NOMO-1 (cell line): ENCODE data around the gene NDFIP2.

Source experiments
- DNase-seq, 2 experiments: peaks; one replicate each; lab custom pipeline; 2025; ENCODE audit not compliant: unreplicated experiment in 2 of 2; lab: John Stamatoyannopoulos, UW

The NDFIP2 gene

GRCh38 chr13:79457948-79458347, 23.0 kb upstream of the NDFIP2 start:
- DNase-seq: no peak

DNA sequence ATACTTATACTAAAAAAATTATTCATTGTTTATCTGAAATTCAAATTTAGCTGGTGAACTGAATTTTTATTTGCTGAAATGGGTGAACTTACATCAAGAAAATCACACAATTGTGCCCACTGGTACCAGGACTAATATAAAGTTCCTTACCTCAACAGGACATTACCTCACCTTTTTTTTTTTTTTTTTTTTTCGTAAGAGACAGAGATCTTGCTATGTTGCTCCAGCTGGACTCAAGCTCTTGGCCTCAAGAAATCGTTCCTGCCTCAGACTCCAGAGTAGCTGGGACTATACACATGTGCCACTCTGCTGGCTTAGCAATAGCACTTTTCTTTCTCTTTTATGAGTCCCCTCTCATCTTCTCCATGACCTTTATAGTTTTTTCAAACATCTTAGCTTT, 22.5 kb upstream of the NDFIP2 start:
- DNase-seq: no peak

- no peak for DNase-seq
Measured at GRCh38 chr13:79459906-79460305, 21.0 kb upstream of the NDFIP2 start.

DNA sequence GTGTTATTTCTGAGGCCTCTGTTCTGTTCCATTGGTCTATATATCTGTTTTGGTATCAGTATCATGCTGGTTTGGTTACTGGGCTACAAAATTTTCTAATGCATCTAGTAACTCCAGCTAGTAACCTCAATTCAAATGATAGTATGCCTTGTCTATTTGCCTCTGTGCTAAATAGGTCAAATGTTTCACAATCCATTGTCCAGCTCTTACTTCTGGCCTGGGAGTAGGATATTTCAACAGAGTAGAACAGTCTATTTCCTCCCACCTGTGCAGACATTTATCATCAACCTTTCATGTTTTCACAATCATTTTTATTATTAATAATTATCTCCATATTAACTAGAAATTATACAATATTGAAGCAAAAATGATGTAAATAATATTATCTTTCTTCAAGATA, 18.1 kb upstream of the NDFIP2 start:
- no peak for DNase-seq

DNA sequence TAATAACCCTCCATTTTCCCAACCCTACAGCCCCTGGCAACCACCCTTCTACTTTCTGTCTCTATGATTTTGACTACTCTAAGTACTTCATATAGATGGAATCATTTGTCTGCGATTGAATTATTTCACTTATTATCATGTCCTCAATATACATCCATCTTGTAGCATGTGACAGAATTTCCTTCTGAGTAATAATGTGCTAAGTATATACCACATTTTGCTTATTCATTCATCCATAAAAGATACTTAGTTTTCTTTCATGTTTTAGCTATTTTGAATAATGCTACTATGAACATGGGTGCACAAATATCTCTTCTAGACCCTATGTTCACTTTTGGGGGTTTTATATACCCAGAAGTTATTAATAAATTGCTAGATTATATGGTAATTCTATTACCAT, 17.4 kb upstream of the NDFIP2 start:
- no peak for DNase-seq

GRCh38 chr13:79466872-79467271, 14.1 kb upstream of the NDFIP2 start:
- DNase-seq: no peak

DNA sequence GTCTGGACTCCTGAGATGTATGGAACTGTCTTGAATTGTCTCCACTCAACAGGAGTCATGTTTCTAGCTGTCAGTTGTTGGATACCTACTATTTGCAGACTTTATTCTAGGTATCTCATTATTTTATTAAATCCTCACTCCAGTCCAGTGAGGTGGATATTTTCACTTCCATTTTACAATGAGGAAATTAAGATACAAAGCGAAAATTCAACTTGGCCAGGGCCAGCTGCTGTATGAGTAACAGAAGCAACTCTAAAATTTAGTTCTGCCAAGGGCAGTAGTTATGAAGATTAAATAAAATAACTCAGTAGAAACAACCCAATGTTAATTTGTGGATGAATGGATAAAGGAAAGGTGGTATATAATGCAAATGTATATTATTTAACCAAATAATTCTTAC, 12.6 kb upstream of the NDFIP2 start:
- no peak for DNase-seq

DNA sequence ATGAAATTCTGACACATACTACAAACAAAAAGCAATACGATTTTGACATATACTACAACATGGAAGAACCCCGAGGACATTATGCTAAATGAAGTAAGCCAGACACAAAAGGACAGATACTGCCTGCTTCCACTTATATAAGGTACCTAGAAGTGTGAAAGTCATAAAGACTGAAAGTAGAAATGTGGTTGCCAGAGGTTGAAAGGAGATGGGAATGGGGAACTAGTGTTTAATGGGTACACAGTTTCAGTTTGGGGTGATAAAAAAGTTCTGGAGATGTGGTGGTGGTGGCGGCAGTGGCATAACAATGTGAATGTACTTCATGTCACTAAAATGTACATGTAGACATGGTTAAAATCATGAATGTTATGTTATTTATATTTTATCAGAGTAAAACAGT, 12.1 kb upstream of the NDFIP2 start:
- DNase-seq: peak in 1 of 2 experiments; percentile 3

DNA sequence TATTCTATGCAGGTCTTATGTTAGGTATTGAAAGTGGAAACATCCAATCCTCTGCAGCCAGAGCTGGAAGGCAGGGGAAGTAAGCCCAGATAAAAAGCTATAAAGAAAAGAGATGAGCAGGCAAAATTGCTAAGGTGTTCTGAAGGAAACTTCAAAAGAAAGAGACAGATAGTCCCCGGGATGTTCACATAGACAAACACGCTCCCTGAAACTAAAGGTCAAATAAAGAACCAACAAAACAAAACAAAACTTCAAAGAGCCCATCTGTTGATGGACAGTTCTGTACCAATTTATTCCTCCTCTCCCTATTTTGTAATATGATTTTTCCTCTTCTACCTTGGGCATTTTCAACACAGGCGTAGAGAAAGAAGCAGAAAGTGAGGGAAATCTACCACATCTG, 11.3 kb upstream of the NDFIP2 start:
- DNase-seq: no peak

- DNase-seq: no peak
Measured at GRCh38 chr13:79470666-79471065, 10.3 kb upstream of the NDFIP2 start.

DNA sequence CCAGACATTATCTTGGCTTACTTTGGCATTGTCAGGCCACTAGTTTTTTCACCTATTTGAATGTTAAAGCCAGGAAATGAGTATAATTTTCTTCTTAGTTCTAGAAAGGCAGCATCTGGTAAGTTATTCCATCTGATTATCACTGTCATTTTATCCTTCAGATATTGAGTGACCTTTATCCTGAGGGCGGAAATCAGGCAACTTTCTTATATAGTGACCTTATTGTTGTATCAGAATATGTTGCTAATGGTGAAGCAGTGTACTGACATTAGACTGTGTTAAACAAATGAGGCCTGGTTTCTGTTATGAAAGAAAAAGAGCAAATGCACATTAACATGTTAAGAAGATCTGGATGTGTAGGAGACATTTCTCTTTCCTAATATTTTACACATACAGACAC, 5.4 kb upstream of the NDFIP2 start:
- DNase-seq: no peak

DNA sequence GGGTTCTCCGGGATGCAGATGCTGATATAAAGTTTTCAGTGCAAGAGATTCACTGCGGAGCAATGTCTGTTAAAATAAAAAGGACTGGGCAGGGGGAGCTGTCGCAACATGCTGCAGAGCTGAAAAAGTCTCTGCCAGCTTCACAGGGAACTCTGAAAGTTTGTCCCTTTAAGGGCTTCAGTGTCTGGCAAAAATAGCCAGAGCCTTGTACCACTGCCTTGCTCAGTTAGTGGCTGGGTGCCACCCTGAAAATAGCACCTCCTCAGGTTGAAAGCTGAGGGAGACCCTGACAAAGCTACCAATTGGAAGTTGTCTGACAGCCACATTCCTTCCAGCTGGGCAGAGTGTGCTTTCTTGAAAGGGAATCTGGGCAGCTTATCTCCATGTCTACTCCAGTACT, 3.0 kb upstream of the NDFIP2 start:
- DNase-seq: no peak

DNA sequence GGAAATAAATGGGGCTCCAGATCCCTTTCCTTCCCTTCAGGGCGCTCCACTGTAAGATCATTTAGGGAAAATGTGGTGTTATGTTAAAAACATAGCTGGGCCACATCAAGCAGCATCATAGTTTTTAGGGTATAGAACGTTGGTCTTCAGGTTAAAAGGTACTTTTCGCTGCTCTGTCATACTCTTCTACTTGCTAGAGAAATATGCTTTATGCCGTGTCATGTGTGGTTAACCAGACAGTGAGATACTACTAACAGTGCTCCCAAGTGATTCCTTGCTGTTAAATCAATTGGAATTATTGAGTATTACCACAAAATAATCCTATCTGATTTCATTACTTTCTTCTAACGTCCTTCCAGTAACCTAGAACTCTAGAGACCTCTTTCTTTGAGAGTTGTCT, 1.1 kb upstream of the NDFIP2 start:
- DNase-seq: no peak

DNA sequence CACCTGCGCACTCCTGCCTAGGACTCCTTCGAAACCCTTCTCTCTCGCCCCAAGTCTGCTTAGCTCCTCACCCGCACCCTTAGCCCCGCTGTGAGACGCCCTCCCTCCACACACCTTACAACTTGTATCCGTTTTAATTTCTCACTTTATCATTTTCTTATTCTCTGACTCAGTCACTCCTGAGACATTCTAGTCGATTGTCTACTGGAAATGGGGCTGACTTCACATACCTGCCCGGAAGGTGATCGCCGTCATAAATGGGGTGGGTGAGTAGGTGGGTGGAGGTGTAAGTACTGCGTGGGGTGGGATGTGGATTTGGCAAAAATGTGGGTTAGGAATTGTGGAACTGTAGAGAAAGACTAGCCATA, 714 bp downstream of the NDFIP2 start:
- DNase-seq: no peak

- no peak for DNase-seq
Measured at GRCh38 chr13:79482281-79482970, 1.5 kb downstream of the NDFIP2 start.

- no peak for DNase-seq
Measured at GRCh38 chr13:79483086-79483706, 2.2 kb downstream of the NDFIP2 start.

DNA sequence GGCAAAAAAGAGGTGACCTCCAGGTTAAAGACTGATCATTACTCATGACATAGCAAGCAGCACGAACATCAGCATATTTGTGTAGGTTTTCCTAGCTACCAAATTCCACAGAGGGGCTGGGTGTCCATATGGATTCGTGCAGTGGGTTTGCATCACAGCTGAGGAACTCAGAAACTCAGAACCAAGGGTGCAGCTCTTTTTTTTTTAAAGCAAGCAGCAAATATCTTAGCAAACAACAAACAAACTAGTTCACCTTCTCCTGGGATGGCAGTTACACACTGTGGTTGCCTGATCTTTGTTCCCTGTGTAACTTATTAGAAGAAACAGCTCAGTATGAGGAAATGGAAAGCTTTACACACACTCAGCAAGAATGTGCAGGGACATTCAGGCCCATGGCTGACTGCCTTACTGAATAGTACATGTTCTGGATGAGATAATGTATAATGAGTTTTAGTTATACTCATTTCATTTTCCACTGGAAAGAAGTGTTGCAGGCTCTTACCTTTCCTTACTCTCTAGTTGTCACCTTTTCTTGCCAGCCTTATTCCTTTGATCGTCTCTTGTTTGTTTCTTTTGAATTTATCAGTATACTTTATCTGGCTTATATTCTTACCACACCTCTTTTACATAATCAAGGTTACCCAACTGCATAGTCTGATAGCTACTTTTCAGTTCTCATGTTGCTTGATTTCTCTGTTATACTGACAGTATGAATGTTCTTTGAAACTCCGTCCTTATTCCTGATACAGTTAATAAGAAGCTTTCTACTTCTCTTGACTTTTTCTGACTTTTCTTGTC, 4.3 kb downstream of the NDFIP2 start:
- DNase-seq: no peak

DNA sequence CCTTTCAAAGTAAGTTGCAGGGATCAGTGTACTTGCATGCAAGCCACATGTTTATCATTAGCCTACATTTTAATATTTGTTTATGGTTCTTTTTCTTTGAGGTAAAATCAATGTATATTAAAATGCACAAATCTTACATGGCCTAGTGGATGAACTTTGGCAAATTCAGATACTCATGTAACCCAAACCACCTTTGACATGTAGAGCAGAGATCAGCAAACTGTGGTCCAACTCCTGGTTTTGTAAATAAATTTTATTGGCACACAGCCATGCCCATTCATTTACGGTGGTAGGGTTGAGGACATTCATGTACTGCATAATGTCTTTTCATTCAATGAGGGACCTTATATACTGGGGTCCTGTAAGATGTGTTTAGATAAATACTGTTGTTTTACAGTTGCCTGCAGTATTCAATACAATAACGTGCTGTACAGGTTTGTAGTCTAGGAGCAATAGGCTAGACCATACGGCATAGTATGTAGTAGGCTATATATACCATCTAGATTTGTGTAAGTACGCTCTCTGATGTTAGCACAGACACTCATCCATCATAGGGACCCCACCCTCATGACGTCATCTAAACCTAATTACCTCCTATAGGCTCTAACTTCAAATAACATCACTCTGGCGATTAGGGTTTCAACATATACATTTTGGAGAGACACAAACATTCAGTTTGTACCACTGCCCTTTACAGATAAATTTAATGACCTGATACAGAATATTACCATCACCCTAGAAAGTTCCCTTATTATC, 5.7 kb downstream of the NDFIP2 start:
- DNase-seq: no peak

- DNase-seq: no peak
Measured at GRCh38 chr13:79490326-79490725, 9.4 kb downstream of the NDFIP2 start.

DNA sequence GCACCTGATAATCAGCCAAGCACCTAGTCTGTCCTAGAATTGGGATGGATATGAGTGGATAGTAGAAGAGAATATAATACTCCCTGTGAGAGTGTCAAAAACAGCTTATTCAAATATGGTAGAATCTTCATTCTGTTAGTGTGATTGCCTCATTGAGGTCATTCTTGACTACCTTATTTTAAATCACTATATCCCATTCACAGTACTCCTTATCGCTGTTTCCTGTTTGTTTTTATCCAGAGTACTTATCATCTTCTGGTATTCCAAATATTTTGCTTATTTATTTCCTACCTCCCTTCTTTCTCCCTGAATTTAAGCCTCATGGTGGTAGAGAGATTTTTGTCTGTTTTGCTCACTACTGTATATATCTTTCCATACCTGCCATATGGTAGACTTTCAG, 9.9 kb downstream of the NDFIP2 start:
- DNase-seq: no peak

GRCh38 chr13:79491715-79492114, 10.8 kb downstream of the NDFIP2 start:
- DNase-seq: no peak
